Medulla oblongata (tissue), 1 donor: ENCODE data around the gene CNTD1.

Experiments
- DNase-seq: peaks from one replicate; pipeline ENCODE4 v3.0.0-alpha.2; 2015; ENCODE audit errors: extremely low spot score

Gene CNTD1

GRCh38 chr17:42779936-42780850 lies 18.5 kb upstream of the CNTD1 start, which contains the start of gene WNK4:
Gene WNK4, plus strand, starts transcription at chr17:42780610. Its CDS starts 89 bp downstream, at chr17:42780699.
- DNase-seq, result no peak

GRCh38 chr17:42780851-42781638 lies 17.6 kb upstream of the CNTD1 start:
- DNase-seq, result no peak

GRCh38 chr17:42781639-42782165 lies 17.0 kb upstream of the CNTD1 start:
- DNase-seq, result no peak

- no peak for DNase-seq
Observed at GRCh38 chr17:42782166-42783061, 16.2 kb upstream of the CNTD1 start.

GRCh38 chr17:42783062-42783790 lies 15.4 kb upstream of the CNTD1 start:
- no peak for DNase-seq

- no peak for DNase-seq
Observed at GRCh38 chr17:42783791-42784138, 14.9 kb upstream of the CNTD1 start.

- DNase-seq, result no peak
Observed at GRCh38 chr17:42784409-42784808, 14.3 kb upstream of the CNTD1 start.

- DNase-seq, result no peak
Observed at GRCh38 chr17:42784811-42785592, 13.7 kb upstream of the CNTD1 start.

GRCh38 chr17:42787266-42787665 lies 11.4 kb upstream of the CNTD1 start:
- no peak for DNase-seq

- DNase-seq, result no peak
Observed at GRCh38 chr17:42791948-42792347, 6.7 kb upstream of the CNTD1 start.

- DNase-seq, result no peak
Observed at GRCh38 chr17:42792545-42792944, 6.1 kb upstream of the CNTD1 start.

- DNase-seq, result no peak
Observed at GRCh38 chr17:42795061-42795460, 3.6 kb upstream of the CNTD1 start.

GRCh38 chr17:42795465-42795864 lies 3.2 kb upstream of the CNTD1 start:
- DNase-seq, result no peak

- no peak for DNase-seq
Observed at GRCh38 chr17:42796066-42796758, 2.4 kb upstream of the CNTD1 start.

GRCh38 chr17:42797067-42798007 lies 1.3 kb upstream of the CNTD1 start:
- no peak for DNase-seq

- DNase-seq, result no peak
Observed at GRCh38 chr17:42798011-42798382, 664 bp upstream of the CNTD1 start.

- no peak for DNase-seq
Observed at GRCh38 chr17:42803074-42803883, 4.6 kb downstream of the CNTD1 start.
